Dendritic cell treated with granulocyte-macrophage colony-stimulating factor and Interleukin-4, amounts not matched to agents 40 ng/mL and 50 ng/mL, for 4 days (primary cell): ENCODE data around the gene TBCK.

Source experiments
- H3K27ac Mint-ChIP-seq: one replicate; pipeline ENCODE4 v1.8.0; 2022; ENCODE audit warnings: mild to moderate bottlenecking, mixed read lengths
- H3K27me3 Mint-ChIP-seq: one replicate; pipeline ENCODE4 v1.8.0; 2022; ENCODE audit warnings: mild to moderate bottlenecking, mixed read lengths
- H3K36me3 Mint-ChIP-seq: one replicate; pipeline ENCODE4 v1.8.0; 2022; ENCODE audit warnings: low read depth, mixed read lengths
- H3K4me1 Mint-ChIP-seq: one replicate; pipeline ENCODE4 v1.8.0; 2022; ENCODE audit warnings: low read depth, mixed read lengths
- H3K4me3 Mint-ChIP-seq: one replicate; pipeline ENCODE4 v1.8.0; 2022; ENCODE audit warnings: mild to moderate bottlenecking, moderate library complexity, mixed read lengths
- H3K9me3 Mint-ChIP-seq: one replicate; pipeline ENCODE4 v1.8.0; 2022; ENCODE audit warnings: mixed read lengths
- intact Hi-C: fragments of 100-400 bp; cut with micrococcal nuclease; formaldehyde crosslinking; loops from one replicate; pipeline ENCODE4 v1.15.0; 2022

TBCK gene

GRCh38 chr4:106289737-106290136 lies 26.3 kb downstream of the TBCK start:
- Mint-ChIP-seq H3K27ac (no peak overlapping the region), H3K27me3 (no peaks in the 10 kb centered on the region), H3K4me3 (no peak overlapping the region), H3K9me3 (no peaks in the 10 kb centered on the region), H3K36me3 (peaks cover 63% of the 10 kb centered on the region), H3K4me1 (no peaks in the 10 kb centered on the region)
- intact Hi-C loops: no loop called here

- peaks cover 55% of the 10 kb centered on the region for H3K36me3 Mint-ChIP-seq
- intact Hi-C loops: no loop called here
- H3K27me3 Mint-ChIP-seq: no peaks in the 10 kb centered on the region
- no peaks in the 10 kb centered on the region for H3K4me1 Mint-ChIP-seq
- H3K4me3 Mint-ChIP-seq: no peak overlapping the region
- H3K27ac Mint-ChIP-seq: no peak overlapping the region
- H3K9me3 Mint-ChIP-seq: no peaks in the 10 kb centered on the region
Observed at GRCh38 chr4:106287353-106287969, 28.5 kb downstream of the TBCK start.

- intact Hi-C loops: no loop called here
- no peaks in the 10 kb centered on the region for H3K9me3 Mint-ChIP-seq
- no peaks in the 10 kb centered on the region for H3K4me1 Mint-ChIP-seq
- no peaks in the 10 kb centered on the region for H3K27me3 Mint-ChIP-seq
- no peak overlapping the region for H3K27ac Mint-ChIP-seq
- H3K36me3 Mint-ChIP-seq: peaks cover 47% of the 10 kb centered on the region
- no peak overlapping the region for H3K4me3 Mint-ChIP-seq
Observed at GRCh38 chr4:106286611-106287010, 29.4 kb downstream of the TBCK start.

- Mint-ChIP-seq H3K27ac (no peak overlapping the region), H3K4me3 (no peak overlapping the region), H3K27me3 (no peaks in the 10 kb centered on the region), H3K36me3 (peaks cover 35% of the 10 kb centered on the region), H3K4me1 (no peaks in the 10 kb centered on the region), H3K9me3 (no peaks in the 10 kb centered on the region)
- intact Hi-C loops: no loop called here
Observed at GRCh38 chr4:106284227-106284626, 31.8 kb downstream of the TBCK start.

GRCh38 chr4:106277140-106277675 lies 38.8 kb downstream of the TBCK start:
- Mint-ChIP-seq H3K4me3 (no peak overlapping the region), H3K27ac (no peak overlapping the region), H3K4me1 (no peaks in the 10 kb centered on the region), H3K9me3 (no peaks in the 10 kb centered on the region), H3K27me3 (no peaks in the 10 kb centered on the region), H3K36me3 (peaks cover 7% of the 10 kb centered on the region)
- intact Hi-C loops: no loop called here

- intact Hi-C loops: no loop called here
- no peak overlapping the region for H3K27ac Mint-ChIP-seq
- H3K36me3 Mint-ChIP-seq: peaks cover 7% of the 10 kb centered on the region
- H3K27me3 Mint-ChIP-seq: no peaks in the 10 kb centered on the region
- no peaks in the 10 kb centered on the region for H3K9me3 Mint-ChIP-seq
- H3K4me1 Mint-ChIP-seq: no peaks in the 10 kb centered on the region
- H3K4me3 Mint-ChIP-seq: no peak overlapping the region
Observed at GRCh38 chr4:106273831-106274230, 42.2 kb downstream of the TBCK start.

GRCh38 chr4:106270736-106271135 lies 45.3 kb downstream of the TBCK start:
- no peaks in the 10 kb centered on the region for H3K4me1 Mint-ChIP-seq
- intact Hi-C loops: no loop called here
- no peak overlapping the region for H3K27ac Mint-ChIP-seq
- H3K9me3 Mint-ChIP-seq: no peaks in the 10 kb centered on the region
- H3K36me3 Mint-ChIP-seq: peaks cover 7% of the 10 kb centered on the region
- H3K27me3 Mint-ChIP-seq: no peaks in the 10 kb centered on the region
- no peak overlapping the region for H3K4me3 Mint-ChIP-seq

GRCh38 chr4:106269711-106270110 lies 46.3 kb downstream of the TBCK start:
- Mint-ChIP-seq H3K4me1 (no peaks in the 10 kb centered on the region), H3K27me3 (no peaks in the 10 kb centered on the region), H3K4me3 (no peak overlapping the region), H3K36me3 (peaks cover 5% of the 10 kb centered on the region), H3K9me3 (no peaks in the 10 kb centered on the region), H3K27ac (no peak overlapping the region)
- intact Hi-C loops: no loop called here

GRCh38 chr4:106268786-106269185 lies 47.2 kb downstream of the TBCK start:
- no peaks in the 10 kb centered on the region for H3K36me3 Mint-ChIP-seq

GRCh38 chr4:106266201-106266600 lies 49.8 kb downstream of the TBCK start:
- Mint-ChIP-seq H3K27ac (no peak overlapping the region), H3K4me1 (no peaks in the 10 kb centered on the region), H3K9me3 (no peaks in the 10 kb centered on the region), H3K27me3 (no peaks in the 10 kb centered on the region), H3K4me3 (no peak overlapping the region), H3K36me3 (no peaks in the 10 kb centered on the region)
- intact Hi-C loops: loop anchor here (2.0 kb wide), 1 partner anchor 237 kb away; no protein-coding TSS in a partner anchor

More at GRCh38 chr4:106268786-106269185, 47.2 kb downstream of the TBCK start:
- Mint-ChIP-seq H3K27me3 (no peaks in the 10 kb centered on the region), H3K4me3 (no peak overlapping the region), H3K9me3 (no peaks in the 10 kb centered on the region), H3K27ac (no peak overlapping the region), H3K4me1 (no peaks in the 10 kb centered on the region)
- intact Hi-C loops: no loop called here

- Mint-ChIP-seq H3K4me3 (no peak overlapping the region), H3K27me3 (no peaks in the 10 kb centered on the region), H3K4me1 (no peaks in the 10 kb centered on the region), H3K36me3 (no peaks in the 10 kb centered on the region), H3K27ac (no peak overlapping the region), H3K9me3 (no peaks in the 10 kb centered on the region)
- intact Hi-C loops: no loop called here
Observed at GRCh38 chr4:106264331-106264728, 51.7 kb downstream of the TBCK start.

GRCh38 chr4:106263594-106264330 lies 52.2 kb downstream of the TBCK start:
- no peak overlapping the region for H3K27ac Mint-ChIP-seq
- H3K9me3 Mint-ChIP-seq: no peaks in the 10 kb centered on the region
- H3K4me3 Mint-ChIP-seq: no peak overlapping the region
- intact Hi-C loops: no loop called here
- H3K27me3 Mint-ChIP-seq: no peaks in the 10 kb centered on the region
- no peaks in the 10 kb centered on the region for H3K36me3 Mint-ChIP-seq
- no peaks in the 10 kb centered on the region for H3K4me1 Mint-ChIP-seq

GRCh38 chr4:106261980-106262379 lies 54.0 kb downstream of the TBCK start:
- H3K4me1 Mint-ChIP-seq: no peaks in the 10 kb centered on the region

GRCh38 chr4:106258145-106259045 lies 57.6 kb downstream of the TBCK start:
- no peak overlapping the region for H3K27ac Mint-ChIP-seq
- H3K9me3 Mint-ChIP-seq: no peaks in the 10 kb centered on the region
- no peaks in the 10 kb centered on the region for H3K4me1 Mint-ChIP-seq
- peaks cover 22% of the 10 kb centered on the region for H3K36me3 Mint-ChIP-seq
- intact Hi-C loops: no loop called here
- H3K4me3 Mint-ChIP-seq: no peak overlapping the region
- no peaks in the 10 kb centered on the region for H3K27me3 Mint-ChIP-seq

More at GRCh38 chr4:106261980-106262379, 54.0 kb downstream of the TBCK start:
- intact Hi-C loops: no loop called here
- no peak overlapping the region for H3K27ac Mint-ChIP-seq
- H3K27me3 Mint-ChIP-seq: no peaks in the 10 kb centered on the region
- no peaks in the 10 kb centered on the region for H3K36me3 Mint-ChIP-seq
- H3K4me3 Mint-ChIP-seq: no peak overlapping the region
- no peaks in the 10 kb centered on the region for H3K9me3 Mint-ChIP-seq
